GM23338 (cell line): ENCODE results near the gene UNC13C.

Experiments
- CTCF ChIP-seq, 2 experiments: fragments of 200-600 bp in 1 of 2; sonication (generic) in 1 of 2; conservative IDR thresholded peaks; 2 replicates each; pipeline versions ENCODE4 v1.5.1 to v1.6.1; 2016 to 2017; ENCODE audit warnings: antibody characterized with exemption in 2 of 2, low read depth in 2 of 2, mild to moderate bottlenecking in 2 of 2, moderate library complexity in 1 of 2
- EZH2phosphoT487 ChIP-seq: fragments of 200-600 bp; sonication (generic); IDR thresholded peaks from one replicate; pipeline ENCODE4 v1.8.1; 2018; ENCODE audit warnings: antibody characterized with exemption; ENCODE audit not compliant: unreplicated experiment
- ZNF331 ChIP-seq: fragments of 250-450 bp; sonication (Bioruptor Pico); IDR thresholded peaks from 2 replicates; pipeline ENCODE4 v1.5.0; 2020; ENCODE audit warnings: low read depth, mild to moderate bottlenecking, moderate library complexity

GRCh38 chr15:54410481-54410880 is 432.2 kb downstream of the UNC13C start:
- no peak for TF ChIP-seq CTCF (conservative IDR thresholded peaks at IDR 0.05; ENCODE audit: low read depth in 2 of 2)
- TF ChIP-seq EZH2phosphoT487 = no peak
- TF ChIP-seq ZNF331 (CRISPR knock-in tag) = no peak
